KOPT-K1 (cell line): ENCODE measurements around the gene RAPGEF4.

ENCODE experiments used
- H3K27ac ChIP-seq: fragments of 200-600 bp; sonication (generic); 2 replicates; pipeline ENCODE4 v1.5.1; 2016; ENCODE audit warnings: antibody characterized with exemption, mild to moderate bottlenecking, low read depth, low read length; ENCODE audit not compliant: poor library complexity, severe bottlenecking
- H3K36me3 ChIP-seq: fragments of 200-600 bp; sonication (generic); 2 replicates; pipeline ENCODE4 v1.5.1; 2017; ENCODE audit warnings: antibody characterized with exemption, mild to moderate bottlenecking, low read length, moderate library complexity; ENCODE audit not compliant: insufficient read depth
- H3K9me3 ChIP-seq: fragments of 200-600 bp; sonication (generic); 2 replicates; pipeline ENCODE4 v1.5.1; 2017; ENCODE audit warnings: antibody characterized with exemption, low read length, mild to moderate bottlenecking; ENCODE audit not compliant: insufficient read depth, poor library complexity, severe bottlenecking

The RAPGEF4 gene

DNA sequence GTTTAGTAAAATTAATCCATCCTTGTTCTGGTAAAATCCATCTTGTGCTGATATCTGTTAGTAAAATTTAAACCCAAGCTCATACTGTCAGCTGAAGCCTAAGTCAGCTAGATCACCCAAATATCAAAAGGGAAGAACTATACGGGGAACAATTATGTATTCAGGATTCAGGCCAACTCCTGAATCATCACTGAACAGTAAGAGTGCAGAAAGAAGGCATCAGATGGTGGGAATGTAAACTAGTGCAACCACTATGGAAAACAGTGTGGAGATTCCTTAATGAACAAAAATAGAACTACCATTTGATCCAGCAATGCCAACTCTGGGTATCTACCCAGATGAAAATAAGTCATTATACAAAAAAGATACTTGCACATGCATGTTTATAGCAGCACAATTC lies 81.8 kb downstream of the RAPGEF4 start:
- Histone ChIP-seq H3K27ac (no peak overlapping the region), H3K36me3 (no peaks in the 10 kb centered on the region), H3K9me3 (no peaks in the 10 kb centered on the region)

DNA sequence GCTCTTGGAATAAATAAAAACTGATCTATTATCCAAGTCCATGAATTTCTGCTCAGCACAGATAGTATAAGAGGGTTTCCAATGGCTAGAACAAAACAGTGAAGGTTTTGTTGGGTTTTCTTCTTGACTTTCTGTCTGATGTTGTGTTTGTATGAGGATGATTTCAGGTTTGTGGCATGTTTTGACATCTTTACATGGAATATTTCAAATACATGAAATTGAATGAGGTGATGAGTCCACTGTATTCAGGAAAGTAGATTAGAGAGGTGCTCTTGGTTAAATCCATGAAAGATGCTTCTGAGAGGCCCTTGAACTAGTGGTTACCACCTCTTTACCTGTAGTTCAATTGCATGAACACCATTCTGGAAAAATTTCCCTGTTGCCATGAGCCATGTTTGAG lies 84.3 kb downstream of the RAPGEF4 start:
- Histone ChIP-seq H3K27ac (no peak overlapping the region), H3K9me3 (no peaks in the 10 kb centered on the region), H3K36me3 (no peaks in the 10 kb centered on the region)

GRCh38 chr2:172821370-172822338 lies 86.0 kb downstream of the RAPGEF4 start:
- Histone ChIP-seq H3K27ac (no peak overlapping the region), H3K9me3 (no peaks in the 10 kb centered on the region), H3K36me3 (no peaks in the 10 kb centered on the region)

- Histone ChIP-seq H3K36me3 (no peaks in the 10 kb centered on the region), H3K27ac (no peak overlapping the region), H3K9me3 (no peaks in the 10 kb centered on the region)
Measured at GRCh38 chr2:172822585-172822984, 86.9 kb downstream of the RAPGEF4 start.

DNA sequence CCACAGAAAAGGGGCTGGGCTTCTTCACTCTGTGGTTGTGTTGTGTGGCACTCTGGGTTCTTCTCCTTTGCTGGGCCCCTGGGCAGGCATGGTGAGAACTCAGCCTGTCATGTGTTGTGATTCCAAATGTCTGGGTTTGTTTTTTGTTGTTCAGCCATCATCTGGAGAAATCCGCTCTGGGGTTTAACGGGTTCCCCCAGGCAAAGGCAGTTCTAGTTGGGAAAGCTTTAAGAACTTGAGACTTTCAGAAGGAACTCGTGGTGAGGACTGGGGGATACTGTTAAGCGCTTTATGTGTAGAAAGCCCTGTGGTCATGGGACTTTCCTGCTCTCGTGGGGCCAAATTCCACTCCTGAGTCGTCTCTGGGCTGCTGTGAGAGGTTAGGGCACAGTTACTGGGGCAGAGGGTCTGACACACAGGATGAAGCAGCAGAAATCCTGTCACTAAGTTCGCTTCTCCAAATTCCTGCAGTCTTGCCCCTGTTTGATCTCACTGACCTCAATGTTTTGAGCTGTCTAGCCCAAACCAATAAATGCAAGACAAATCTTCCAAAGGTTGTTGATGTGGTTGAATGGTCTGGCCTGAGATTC lies 87.7 kb downstream of the RAPGEF4 start:
- H3K9me3 ChIP-seq, result no peaks in the 10 kb centered on the region
- no peaks in the 10 kb centered on the region for H3K36me3 ChIP-seq
- no peak overlapping the region for H3K27ac ChIP-seq

DNA sequence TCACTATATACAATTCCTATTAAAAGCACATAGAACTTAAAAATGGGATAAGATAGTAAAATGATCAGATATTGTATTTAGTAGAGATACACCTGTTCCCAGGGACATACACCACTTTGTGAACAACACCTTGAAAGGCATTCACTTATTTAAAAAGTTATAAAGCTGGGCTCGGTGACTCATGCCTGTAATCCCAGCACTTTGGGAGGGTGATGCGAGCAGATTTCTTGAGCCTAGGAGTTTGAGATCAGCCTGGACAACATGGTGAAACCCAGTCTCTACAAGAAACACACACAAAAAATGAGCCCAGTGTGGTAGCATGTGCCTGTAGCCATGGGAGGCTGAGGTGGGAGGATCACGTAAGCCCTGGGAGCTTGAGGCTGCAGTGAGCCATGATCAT lies 90.9 kb downstream of the RAPGEF4 start:
- Histone ChIP-seq H3K27ac (no peak overlapping the region), H3K36me3 (no peaks in the 10 kb centered on the region), H3K9me3 (no peaks in the 10 kb centered on the region)

DNA sequence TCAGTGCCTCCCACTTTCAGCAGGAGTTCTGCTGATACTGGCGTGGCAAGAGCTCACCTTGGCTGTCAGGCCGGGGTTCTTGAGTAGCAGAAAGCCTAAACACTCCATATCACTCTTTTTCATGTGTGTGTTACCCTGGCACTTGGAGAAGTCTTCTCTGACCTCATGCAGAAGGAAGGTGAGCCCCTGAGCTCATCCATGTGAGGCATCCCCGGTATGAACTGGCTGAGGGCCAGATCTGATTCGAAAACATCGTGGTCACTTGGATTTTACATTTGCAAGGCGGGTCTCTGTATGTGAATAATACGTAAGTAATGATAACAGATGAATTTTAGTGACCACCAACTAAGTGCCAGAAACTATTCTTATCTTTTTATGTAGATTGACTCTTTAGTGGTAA lies 93.6 kb downstream of the RAPGEF4 start:
- H3K27ac ChIP-seq, result no peak overlapping the region
- H3K9me3 ChIP-seq, result no peaks in the 10 kb centered on the region
- H3K36me3 ChIP-seq, result no peaks in the 10 kb centered on the region

GRCh38 chr2:172830482-172830881 lies 94.8 kb downstream of the RAPGEF4 start:
- Histone ChIP-seq H3K9me3 (no peaks in the 10 kb centered on the region), H3K27ac (no peak overlapping the region), H3K36me3 (no peaks in the 10 kb centered on the region)

DNA sequence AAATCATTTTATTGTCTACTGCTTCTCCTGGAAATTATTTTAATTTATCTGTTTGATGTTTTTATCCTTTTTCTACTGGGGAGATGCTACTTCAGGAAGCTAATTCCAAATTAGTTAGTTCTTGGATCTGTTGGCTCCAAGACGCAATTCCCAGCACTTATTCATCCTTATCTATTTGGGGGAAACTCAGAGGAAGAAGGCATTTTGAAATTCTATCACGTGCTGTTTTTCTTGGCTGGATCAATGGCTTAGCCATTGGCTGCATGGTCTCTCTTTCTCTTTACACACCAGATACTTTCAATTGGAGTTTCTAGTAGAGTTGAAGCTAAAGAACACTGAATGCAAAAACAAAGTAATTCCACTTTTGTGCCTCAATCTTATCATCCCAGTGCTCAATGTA lies 98.3 kb downstream of the RAPGEF4 start:
- Histone ChIP-seq H3K9me3 (no peaks in the 10 kb centered on the region), H3K27ac (no peak overlapping the region), H3K36me3 (no peaks in the 10 kb centered on the region)

GRCh38 chr2:172834881-172835280 lies 99.2 kb downstream of the RAPGEF4 start:
- H3K27ac ChIP-seq, result no peak overlapping the region
- no peaks in the 10 kb centered on the region for H3K9me3 ChIP-seq
- H3K36me3 ChIP-seq, result no peaks in the 10 kb centered on the region

- Histone ChIP-seq H3K9me3 (no peaks in the 10 kb centered on the region), H3K36me3 (no peaks in the 10 kb centered on the region), H3K27ac (no peak overlapping the region)
Measured at GRCh38 chr2:172836347-172836821, 100.7 kb downstream of the RAPGEF4 start.

DNA sequence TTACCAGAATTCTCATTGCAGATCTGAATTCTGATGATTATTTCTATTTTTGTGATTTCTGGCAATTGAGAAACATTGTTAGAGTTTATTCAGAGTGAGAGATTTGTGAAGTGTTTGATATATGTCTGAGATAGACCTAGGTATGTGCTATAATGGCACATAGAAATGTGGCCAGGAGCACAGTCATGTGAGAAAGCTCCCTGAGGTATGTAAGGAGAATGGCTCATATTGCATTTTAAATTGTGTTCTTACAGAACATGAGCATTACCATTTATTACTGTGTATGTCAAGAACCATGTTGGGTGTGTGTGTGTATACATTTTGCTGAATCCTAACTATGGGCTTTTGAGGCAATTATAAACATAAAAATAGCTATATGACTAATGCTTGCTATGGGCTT lies 101.2 kb downstream of the RAPGEF4 start:
- Histone ChIP-seq H3K36me3 (no peaks in the 10 kb centered on the region), H3K27ac (no peak overlapping the region), H3K9me3 (no peaks in the 10 kb centered on the region)

DNA sequence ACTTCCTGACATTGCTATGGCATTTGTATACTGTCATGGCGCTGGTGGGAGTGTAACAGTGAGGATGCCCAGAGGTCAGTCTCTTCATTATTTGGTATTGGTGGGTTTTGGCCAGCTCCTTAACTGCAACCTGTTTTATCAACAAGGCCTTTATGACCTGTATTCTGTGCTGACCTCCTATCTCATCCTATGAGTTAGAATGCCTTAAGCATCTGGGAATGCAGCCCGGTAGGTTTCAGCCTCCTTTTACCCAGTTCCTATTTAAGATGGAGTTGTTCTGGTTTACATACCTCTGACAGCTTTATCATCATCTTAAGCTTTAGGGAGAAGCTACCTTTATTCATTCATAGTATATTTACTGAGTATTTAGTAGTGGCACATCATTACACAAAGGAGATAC lies 103.8 kb downstream of the RAPGEF4 start:
- H3K27ac ChIP-seq, result no peak overlapping the region
- H3K36me3 ChIP-seq, result no peaks in the 10 kb centered on the region
- no peaks in the 10 kb centered on the region for H3K9me3 ChIP-seq

DNA sequence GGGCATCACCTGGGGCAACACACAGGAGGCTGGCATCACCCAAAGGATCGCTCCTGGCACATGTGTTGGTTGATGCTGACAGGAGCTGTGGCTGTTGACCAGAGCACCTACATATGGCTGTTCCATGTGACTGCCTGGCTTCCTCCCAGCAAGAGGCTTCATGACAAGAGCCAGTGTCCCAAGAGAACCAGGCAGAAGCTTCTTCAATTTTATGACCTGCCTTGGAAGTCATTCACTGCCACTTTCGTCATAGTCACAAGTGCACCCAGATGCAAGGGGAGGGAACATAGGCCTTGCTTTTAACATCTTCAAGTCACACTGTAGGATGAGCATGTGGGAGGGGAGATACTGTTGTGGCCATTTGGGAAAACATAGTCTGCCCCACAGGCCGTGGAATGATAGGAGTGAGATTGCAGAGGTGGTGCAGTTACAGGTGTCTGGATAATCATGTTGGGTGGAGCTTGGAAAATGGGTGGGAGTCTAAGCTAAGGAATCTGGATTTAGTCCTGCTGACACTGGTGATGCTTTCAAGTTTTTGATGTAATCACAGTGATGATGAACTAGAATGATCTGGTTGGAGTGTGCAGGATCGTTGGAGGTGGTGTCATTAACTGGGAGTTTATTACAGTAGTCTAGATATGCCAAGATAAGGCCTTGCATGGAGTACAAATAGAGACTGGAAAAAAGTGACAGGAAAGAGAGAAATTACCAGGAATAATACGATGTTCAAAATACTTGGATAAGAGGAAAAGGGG lies 107.0 kb downstream of the RAPGEF4 start:
- Histone ChIP-seq H3K27ac (no peak overlapping the region), H3K9me3 (no peaks in the 10 kb centered on the region), H3K36me3 (no peaks in the 10 kb centered on the region)

DNA sequence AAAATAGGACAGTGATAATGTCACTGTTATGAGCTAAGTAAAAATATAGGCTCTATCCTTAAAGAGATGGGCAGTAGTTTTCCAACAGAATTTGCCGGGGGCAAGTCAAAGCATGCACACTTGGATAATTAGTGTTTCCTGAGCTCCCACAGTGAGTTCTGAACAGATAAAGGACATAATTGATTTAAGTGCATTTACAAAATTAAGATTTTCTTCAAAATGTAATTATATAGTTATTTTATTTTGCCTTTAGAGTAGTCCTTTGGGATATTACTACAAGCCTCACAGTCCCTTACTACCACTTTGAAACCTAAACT lies 107.6 kb downstream of the RAPGEF4 start:
- no peaks in the 10 kb centered on the region for H3K36me3 ChIP-seq
- H3K27ac ChIP-seq, result no peak overlapping the region
- H3K9me3 ChIP-seq, result no peaks in the 10 kb centered on the region
